ENCODE data around the gene NPLOC4. TPM values are rescaled to one million over a fixed set of nuclear protein-coding genes. Genes with fewer than 3 reads are reported as not detected.
A peak's percentile ranks its signal among the peaks of the same experiment; 100 is the strongest.

The NPLOC4 gene
- total and polyA plus RNA-seq, 2 of the 13 experiments (the other 11 are each of a cell fraction or from before 2014, with no cell fraction given): 57.0 to 97.0 TPM

DNA sequence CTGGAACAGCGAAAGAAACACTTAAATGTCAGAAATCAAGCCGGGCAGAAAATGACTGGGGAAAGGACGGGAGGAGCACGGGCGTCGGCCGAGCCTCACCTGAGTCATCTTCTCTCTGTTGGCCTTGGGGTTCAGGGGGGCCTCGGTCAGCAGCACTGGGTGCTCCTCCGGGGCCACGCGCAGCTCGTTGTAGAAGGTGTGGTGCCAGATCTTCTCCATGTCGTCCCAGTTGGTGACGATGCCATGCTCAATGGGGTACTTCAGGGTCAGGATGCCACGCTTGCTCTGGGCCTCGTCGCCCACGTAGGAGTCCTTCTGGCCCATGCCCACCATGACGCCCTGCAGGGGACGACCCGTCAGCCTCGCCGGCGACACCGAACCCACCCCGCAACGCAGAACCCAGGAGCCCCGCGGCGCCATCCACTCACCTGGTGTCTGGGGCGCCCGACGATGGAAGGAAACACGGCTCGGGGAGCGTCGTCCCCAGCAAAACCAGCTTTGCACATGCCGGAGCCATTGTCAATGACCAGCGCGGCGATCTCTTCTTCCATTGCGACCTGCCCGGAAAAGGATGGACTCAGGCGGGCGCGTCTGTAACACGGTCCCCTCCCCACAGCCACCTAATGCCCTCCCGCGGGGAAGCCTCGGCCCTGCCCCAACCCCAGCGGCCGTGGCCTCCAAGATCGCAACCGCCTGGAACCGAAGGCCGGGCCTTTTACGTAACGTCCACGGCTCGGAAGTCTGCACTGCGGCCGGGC, 124.9 kb downstream of the NPLOC4 start (continued):
- TF ChIP-seq TRIM22 (IDR thresholded peaks at IDR 0.05) (no peak), AGO2 (optimal IDR thresholded peaks at IDR 0.05; ENCODE audit: low read depth, low read length) (peak; percentile 99), ZNF652 (CRISPR knock-in tag; IDR thresholded peaks at IDR 0.05; ENCODE audit: borderline replicate concordance, low read depth) (no peak), SMAD1 (CRISPR knock-in tag; IDR thresholded peaks at IDR 0.05; ENCODE audit: borderline replicate concordance, low read depth) (peak; percentile 12; the same call in 1 of the 2 replicates), ZNF709 (CRISPR knock-in tag; IDR thresholded peaks at IDR 0.05) (no peak), RAD21 (CRISPR knock-in tag; IDR thresholded peaks at IDR 0.05) (peak; percentile 19; the same call in 1 of the 2 replicates), ZNF563 (CRISPR knock-in tag; IDR thresholded peaks at IDR 0.05) (no peak), ZBTB2 (CRISPR knock-in tag; IDR thresholded peaks at IDR 0.05; ENCODE audit: low read depth) (peak; percentile 63), RARG (CRISPR knock-in tag; IDR thresholded peaks at IDR 0.05; ENCODE audit: low read depth) (no peak), SRSF9 (IDR thresholded peaks at IDR 0.05; ENCODE audit: borderline replicate concordance, insufficient read depth, low read depth, low read length, poor library complexity, severe bottlenecking) (no peak), GTF2F1 (IDR thresholded peaks at IDR 0.05; ENCODE audit: low read length) (no peak), ZSCAN5A (CRISPR knock-in tag; IDR thresholded peaks at IDR 0.05; ENCODE audit: borderline replicate concordance) (no peak), REPIN1 (CRISPR knock-in tag; IDR thresholded peaks at IDR 0.05; ENCODE audit: borderline replicate concordance, low read depth) (no peak), ZNF672 (CRISPR knock-in tag; IDR thresholded peaks at IDR 0.05) (0 out of 2 replicates have a peak, but pooled peaks have one; percentile 75), CREM (IDR thresholded peaks at IDR 0.05) (no peak), CREM (CRISPR knock-in tag; IDR thresholded peaks at IDR 0.05) (no peak)
- TF ChIP-seq, protein P1, sequence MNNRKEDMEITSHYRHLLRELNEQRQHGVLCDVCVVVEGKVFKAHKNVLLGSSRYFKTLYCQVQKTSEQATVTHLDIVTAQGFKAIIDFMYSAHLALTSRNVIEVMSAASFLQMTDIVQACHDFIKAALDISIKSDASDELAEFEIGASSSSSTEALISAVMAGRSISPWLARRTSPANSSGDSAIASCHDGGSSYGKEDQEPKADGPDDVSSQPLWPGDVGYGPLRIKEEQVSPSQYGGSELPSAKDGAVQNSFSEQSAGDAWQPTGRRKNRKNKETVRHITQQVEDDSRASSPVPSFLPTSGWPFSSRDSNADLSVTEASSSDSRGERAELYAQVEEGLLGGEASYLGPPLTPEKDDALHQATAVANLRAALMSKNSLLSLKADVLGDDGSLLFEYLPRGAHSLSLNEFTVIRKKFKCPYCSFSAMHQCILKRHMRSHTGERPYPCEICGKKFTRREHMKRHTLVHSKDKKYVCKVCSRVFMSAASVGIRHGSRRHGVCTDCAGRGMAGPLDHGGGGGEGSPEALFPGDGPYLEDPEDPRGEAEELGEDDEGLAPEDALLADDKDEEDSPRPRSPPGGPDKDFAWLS (CRISPR knock-in tag; IDR thresholded peaks at IDR 0.05; ENCODE audit: borderline replicate concordance): 0 out of 2 replicates have a peak, but pooled peaks have one; percentile 24
- TF ChIP-seq, protein P2, sequence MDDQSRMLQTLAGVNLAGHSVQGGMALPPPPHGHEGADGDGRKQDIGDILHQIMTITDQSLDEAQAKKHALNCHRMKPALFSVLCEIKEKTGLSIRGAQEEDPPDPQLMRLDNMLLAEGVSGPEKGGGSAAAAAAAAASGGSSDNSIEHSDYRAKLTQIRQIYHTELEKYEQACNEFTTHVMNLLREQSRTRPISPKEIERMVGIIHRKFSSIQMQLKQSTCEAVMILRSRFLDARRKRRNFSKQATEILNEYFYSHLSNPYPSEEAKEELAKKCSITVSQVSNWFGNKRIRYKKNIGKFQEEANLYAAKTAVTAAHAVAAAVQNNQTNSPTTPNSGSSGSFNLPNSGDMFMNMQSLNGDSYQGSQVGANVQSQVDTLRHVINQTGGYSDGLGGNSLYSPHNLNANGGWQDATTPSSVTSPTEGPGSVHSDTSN (CRISPR knock-in tag; IDR thresholded peaks at IDR 0.05; ENCODE audit: borderline replicate concordance): 0 out of 2 replicates have a peak, but pooled peaks have one; percentile 22
- TF ChIP-seq, protein P3, sequence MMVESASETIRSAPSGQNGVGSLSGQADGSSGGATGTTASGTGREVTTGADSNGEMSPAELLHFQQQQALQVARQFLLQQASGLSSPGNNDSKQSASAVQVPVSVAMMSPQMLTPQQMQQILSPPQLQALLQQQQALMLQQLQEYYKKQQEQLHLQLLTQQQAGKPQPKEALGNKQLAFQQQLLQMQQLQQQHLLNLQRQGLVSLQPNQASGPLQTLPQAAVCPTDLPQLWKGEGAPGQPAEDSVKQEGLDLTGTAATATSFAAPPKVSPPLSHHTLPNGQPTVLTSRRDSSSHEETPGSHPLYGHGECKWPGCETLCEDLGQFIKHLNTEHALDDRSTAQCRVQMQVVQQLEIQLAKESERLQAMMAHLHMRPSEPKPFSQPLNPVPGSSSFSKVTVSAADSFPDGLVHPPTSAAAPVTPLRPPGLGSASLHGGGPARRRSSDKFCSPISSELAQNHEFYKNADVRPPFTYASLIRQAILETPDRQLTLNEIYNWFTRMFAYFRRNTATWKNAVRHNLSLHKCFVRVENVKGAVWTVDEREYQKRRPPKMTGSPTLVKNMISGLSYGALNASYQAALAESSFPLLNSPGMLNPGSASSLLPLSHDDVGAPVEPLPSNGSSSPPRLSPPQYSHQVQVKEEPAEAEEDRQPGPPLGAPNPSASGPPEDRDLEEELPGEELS (CRISPR knock-in tag; IDR thresholded peaks at IDR 0.05): no peak

Measured in HepG2 (cell line).